NAMALWA (cell line): ENCODE data around the gene MUSTN1.

ENCODE experiments used
- DNase-seq: peaks from one replicate; pipeline ENCODE4 v3.0.0-alpha.2; 2015; ENCODE audit warnings: low spot score

Gene MUSTN1

DNA sequence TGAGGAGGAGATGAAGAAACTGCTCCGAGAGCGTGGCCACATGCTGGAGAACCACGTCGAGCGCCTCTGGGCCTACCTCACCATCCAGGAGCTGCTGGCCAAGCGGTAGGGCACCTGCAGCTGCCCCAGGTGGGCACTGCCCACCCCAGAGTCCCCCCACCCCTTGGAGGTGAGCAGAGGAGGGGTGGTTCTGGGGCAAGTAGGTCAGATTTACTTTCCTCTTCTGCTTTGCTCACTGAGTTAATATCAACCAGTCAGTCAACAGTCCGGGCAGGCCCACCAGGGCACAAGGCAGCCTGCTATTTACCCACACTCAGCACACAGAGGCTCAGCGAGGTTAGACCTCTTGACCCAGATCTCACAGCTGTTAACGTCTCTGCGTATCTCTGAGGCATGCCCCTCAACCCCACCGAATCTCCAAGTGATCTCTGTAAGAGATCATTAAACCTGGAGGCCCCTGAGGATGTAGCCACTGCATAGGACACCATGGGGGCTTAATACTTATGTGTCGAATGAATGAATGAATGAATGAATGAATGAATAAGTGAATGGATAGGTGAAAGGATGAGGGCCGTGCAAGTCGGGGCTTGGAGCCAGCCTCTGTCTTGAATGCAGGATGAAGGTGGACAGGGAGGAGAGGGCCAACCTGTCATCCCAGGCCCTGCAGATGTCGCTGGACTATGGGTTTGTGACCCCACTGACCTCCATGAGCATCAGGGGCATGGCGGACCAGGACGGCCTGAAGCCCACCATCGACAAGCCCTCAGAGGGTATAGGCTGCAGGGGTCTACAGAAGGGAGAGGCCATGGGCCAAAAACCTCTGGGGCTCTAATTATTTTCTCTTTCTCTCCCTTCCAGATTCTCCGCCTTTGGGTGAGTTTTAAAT, 48.2 kb downstream of the MUSTN1 start:
- no peak for DNase-seq

DNA sequence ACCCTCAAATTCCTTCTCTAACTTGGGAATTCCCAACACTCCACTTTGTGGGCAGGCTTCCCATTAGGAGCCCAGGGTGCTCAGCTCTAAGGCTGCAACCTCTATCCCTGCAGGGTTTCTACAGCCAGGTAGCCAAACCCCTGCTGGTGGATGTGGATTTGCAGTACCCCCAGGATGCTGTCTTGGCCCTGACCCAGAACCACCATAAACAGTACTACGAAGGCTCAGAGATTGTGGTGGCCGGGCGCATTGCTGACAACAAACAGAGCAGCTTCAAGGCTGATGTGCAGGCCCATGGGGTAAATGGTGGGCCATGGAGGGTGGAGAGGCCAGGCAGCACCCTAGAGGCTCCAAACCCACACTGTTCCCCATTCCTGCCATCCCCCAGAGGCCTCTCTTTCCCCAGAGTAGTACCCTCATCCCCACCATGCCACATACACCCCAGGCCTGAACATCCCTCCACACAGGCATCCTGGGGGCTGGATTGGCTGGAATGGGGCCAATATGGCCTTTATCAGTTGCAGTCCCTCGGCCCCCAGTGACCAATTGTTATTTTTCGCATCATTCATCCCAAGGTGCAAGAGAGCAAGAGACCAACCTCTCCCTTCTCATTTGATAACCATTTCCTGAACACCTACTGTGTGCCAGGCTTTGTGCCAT, 49.8 kb downstream of the MUSTN1 start:
- no peak for DNase-seq

DNA sequence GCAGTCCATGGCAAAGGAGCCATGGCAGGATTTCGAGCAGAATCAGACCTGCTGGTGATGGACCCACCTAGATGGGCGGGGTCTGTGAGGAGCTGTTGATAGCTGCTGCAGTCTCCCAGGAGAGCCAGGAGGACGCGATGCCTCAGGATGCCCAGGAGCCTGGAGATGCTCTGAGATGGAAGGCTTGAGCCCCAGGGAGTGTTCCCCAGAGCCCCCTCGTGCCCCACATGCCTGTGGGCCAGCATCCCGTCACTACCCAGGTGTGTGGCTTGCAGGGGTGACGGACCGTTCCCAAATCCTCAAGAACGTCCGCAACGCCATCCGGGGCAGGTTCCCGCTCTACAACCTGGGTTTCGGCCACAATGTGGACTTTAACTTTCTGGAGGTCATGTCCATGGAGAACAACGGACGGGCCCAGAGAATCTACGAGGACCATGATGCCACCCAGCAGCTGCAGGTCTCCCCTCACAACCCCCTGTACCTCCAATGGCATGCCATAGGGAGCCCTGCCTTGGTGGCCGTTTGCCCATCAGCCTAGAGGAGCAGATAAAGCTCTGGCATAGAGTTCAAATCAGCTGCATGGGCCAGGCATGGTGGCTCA, 50.7 kb downstream of the MUSTN1 start:
- no peak for DNase-seq

DNA sequence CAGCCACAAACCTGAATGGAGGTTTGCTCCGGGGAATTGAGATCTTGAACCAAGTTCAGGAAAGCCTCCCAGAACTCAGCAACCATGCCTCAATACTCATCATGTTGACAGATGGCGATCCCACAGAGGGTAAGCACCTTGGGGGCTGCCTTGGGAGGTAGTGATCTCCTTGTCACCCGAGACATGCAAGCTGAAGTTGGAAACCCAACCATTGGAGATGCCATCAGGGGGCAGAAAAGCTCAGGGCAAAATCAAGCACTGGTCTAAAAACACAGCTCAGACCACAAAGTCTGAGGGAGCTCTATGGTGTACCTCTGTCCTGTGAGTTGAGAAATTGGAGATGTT, 51.6 kb downstream of the MUSTN1 start:
- no peak for DNase-seq
